DLD1 (cell line): ENCODE results near the gene UBAP1L.

Experiments used
- in situ Hi-C: cut with HindIII; loops from 2 replicates; pipeline ENCODE4 v1.10.0; 2017; ENCODE audit warnings: low sequenced_read_pairs

Gene UBAP1L

DNA sequence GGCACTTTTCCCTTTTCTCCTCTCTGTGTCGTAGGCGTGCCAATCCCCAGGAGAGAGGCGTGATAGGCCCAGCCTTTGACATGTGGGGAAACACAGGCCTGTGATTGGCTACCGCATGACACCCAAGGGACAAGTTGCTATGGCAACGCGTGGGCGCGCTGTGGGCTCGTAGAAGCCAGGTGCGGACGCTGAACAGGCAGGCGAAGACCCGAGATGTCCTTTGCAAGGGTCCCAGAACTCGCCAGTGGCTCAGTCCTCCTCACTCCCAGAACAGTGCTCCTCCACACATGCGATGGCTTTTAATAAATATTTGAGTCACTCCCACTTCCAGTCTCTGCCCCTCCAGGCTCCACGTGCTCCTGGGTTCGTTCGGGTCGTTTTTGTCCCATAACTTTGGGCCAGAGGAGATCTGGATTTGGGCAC lies 65.6 kb downstream of the UBAP1L start:
- in situ Hi-C loops, result no loop called here

DNA sequence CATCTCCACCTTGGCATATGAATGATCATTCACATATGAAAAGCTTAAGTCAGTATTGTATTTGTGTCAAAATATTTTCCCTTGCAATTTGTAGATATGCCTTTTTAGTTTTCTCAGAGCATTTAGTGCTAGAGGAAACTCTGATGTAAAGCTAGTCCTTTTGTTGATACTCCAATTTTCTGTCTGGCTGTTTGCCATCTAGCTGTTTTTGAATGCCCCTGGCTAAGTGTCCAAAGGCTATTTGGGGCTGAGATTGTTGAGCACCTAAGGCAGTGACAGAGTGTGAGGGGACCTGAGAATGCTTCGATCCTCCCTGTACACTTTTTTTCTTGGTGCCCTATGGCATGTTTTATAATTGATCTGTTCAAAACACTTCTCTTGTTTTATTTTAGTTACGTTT lies 66.8 kb downstream of the UBAP1L start:
- in situ Hi-C loops, result no loop called here

DNA sequence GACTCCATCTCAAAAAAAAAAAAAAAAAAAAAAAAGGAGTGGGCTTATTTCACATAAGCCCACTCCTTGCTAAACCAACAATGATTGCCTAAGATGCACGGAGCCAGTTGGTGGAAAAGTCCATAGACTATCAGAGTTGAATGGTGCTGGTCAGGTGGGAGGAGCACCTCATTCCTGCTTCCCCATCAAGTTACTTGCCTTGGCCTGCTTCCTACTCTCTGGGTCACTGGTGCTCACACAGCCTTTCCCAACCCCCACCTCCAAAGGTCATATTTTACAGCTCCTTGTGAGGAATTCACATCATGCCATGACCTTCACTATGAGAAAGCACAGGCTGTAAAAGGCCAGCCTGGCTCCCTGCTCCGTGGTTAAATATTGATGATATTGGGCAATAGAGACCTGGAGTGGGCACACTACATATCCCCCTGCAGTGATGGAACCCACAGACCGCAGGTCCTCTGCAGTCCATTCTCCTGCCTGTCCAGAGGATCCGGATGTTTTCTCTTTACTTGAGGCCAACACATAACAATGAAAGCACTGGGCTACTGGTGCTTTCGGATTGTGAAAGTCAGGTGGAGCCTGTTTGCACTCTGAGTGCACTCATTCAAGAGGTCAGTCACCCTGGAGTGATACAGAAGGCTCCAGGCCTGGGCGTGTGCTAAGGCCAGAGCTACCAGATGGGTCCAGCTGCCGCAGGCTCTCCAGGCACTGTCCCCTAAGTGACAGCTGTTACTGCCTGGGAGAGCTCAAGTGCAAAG lies 70.1 kb downstream of the UBAP1L start, which contains the start of gene SLC51B:
TSS of gene SLC51B (plus strand) at position 664 of the 758 bp plus-strand sequence. CDS start 4,618 bp downstream, outside the sequence.
- in situ Hi-C loops, result loop anchor here (5.0 kb wide), 1 partner anchor 32 kb away; the partner anchor contains the start of gene KBTBD13

DNA sequence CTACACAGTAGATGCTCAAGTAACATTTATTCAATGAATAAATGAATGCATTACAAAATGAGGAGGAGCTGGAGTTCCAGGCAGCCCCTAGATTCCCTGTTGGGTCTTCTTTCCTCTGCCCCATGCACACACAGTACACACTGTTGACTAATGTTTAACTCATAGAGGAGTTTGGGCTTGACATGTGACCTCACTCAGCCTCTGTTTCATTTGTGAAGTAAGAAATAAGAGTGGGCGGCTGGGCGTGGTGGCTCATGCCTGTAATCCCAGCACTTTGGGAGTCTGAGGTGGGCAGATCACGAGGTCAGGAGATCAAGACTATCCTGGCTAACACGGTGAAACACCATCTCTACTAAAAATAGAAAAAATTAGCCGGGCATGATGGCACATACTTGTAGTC lies 70.8 kb downstream of the UBAP1L start:
- in situ Hi-C loops, result loop anchor here (5.0 kb wide), 1 partner anchor 33 kb away; the partner anchor contains the start of gene KBTBD13

DNA sequence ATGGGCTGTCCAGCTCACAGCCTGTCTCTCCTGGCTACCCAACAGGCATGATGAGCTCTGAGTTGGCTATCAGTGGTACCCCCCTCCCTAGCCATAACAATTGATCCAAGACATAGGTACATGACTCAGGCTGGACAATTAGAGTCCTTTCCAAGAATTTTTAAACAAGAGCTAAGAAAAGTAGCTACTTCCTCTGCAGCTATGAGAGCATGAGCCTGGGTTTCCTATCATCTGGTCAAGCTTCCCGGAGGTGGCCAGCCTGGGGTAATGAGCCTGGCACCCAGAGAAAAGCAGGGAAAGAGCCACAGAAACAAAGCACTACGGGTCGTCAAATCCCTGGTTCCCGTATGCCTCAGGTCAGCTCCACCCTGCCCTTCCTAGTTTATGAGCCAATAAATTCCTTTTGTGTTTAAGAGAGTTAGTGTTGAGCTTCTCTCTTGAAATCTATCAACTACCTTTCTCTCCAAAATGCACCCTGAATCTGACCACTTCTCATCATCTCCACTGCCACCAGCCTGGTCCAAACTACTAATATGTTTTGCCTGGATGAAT lies 72.1 kb downstream of the UBAP1L start:
- in situ Hi-C loops, result loop anchor here (5.0 kb wide), 1 partner anchor 34 kb away; the partner anchor contains the start of gene KBTBD13
